H1 (cell line): ENCODE results near the gene OAS3. TPM values are rescaled to one million over a fixed set of nuclear protein-coding genes. Genes with fewer than 3 reads are reported as not detected.

ENCODE experiments used
- JUND ChIP-seq: IDR thresholded peaks from 2 replicates; pipeline ENCODE4 v1.6.1; 2011; ENCODE audit warnings: mild to moderate bottlenecking, improper control_type of control experiment, low read length
- SIX5 ChIP-seq: IDR thresholded peaks from 2 replicates; pipeline ENCODE4 v1.6.1; 2011; ENCODE audit warnings: mild to moderate bottlenecking, low read depth, low read length
- polyA plus RNA-seq, 7 experiments: library from polyadenylated mRNA; depleted of rRNA in 3 of 7; stranded (reverse) in 5 of 7; unstranded in 2 of 7; fragments of >200 nt in 5 of 7; fragments of 200-250 nt in 2 of 7; gene quantifications; 1 replicate in 5 of 7; 2 replicates in 1 of 7; 4 replicates in 1 of 7; pipeline versions ENCODE4 v1.2.1 to v1.2.3, GENCODE V29; 2011 to 2013; ENCODE audit warnings: missing spikeins in 2 of 7, mixed read lengths in 2 of 7
- total RNA-seq: library from RNA; stranded (reverse); fragmentation: NEBNext Ultra II Directional; extraction: Animal tissue kit (Norgen Biotek cat#: 25700); gene quantifications from 2 replicates; pipeline ENCODE4 v1.2.1, GENCODE V29; 2021
- TF ChIP-seq, protein P1 (sequence below): IDR thresholded peaks from 2 replicates; pipeline ENCODE4 v1.6.1; 2012; ENCODE audit warnings: inconsistent platforms

The OAS3 gene
- total and polyA plus RNA-seq, 2 of the 8 experiments (the other 6 are each of a cell fraction or from before 2014, with no cell fraction given), result 0.73 to 3.7 TPM

- TF ChIP-seq, protein P1, sequence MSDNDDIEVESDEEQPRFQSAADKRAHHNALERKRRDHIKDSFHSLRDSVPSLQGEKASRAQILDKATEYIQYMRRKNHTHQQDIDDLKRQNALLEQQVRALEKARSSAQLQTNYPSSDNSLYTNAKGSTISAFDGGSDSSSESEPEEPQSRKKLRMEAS, result no peak
- TF ChIP-seq SIX5 (no peak), JUND (no peak)
Measured at GRCh38 chr12:113016796-113017195, 78.5 kb downstream of the OAS3 start (continued).
